ENCODE results near the gene GSG1L. TPM values are rescaled to one million over a fixed set of nuclear protein-coding genes. Genes with fewer than 3 reads are reported as not detected.

The GSG1L gene
- total RNA-seq, 2 experiments from 2014 or later = not detected

DNA sequence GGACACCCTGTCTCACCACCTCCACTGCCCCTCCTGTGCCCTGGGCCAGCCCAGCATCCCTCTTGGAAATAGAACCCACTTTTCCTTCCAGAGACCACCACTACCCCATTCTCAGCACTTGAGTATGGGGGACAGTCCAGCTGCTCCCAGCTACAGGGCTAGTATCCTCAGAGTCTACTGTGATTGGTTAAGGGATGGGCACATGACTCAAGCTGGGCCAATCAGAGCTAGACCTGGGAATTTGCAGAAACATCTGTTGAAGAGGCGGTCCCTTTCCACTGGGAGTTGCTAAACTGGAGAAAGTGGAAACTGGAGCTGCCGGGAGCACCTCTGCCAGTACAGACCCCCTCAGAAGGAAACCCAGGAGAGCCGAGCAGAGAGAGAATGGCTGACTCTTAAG lies 156.6 kb downstream of the GSG1L start:
- Mint-ChIP-seq H3K4me1 (no peaks in the 10 kb centered on the region), H3K9me3 (ENCODE audit: low read depth) (no peaks in the 10 kb centered on the region), H3K4me3 (no peak overlapping the region), H3K27me3 (peaks cover 3% of the 10 kb centered on the region), H3K27ac (no peak overlapping the region), H3K36me3 (ENCODE audit: low read depth) (no peaks in the 10 kb centered on the region)
- ChIA-PET POLR2A (no interaction called here), CTCF (no interaction called here)
- intact Hi-C loops (cut with DNase I, micrococcal nuclease) = no loop called here
- ATAC-seq (no peak), DNase-seq (no peak)

DNA sequence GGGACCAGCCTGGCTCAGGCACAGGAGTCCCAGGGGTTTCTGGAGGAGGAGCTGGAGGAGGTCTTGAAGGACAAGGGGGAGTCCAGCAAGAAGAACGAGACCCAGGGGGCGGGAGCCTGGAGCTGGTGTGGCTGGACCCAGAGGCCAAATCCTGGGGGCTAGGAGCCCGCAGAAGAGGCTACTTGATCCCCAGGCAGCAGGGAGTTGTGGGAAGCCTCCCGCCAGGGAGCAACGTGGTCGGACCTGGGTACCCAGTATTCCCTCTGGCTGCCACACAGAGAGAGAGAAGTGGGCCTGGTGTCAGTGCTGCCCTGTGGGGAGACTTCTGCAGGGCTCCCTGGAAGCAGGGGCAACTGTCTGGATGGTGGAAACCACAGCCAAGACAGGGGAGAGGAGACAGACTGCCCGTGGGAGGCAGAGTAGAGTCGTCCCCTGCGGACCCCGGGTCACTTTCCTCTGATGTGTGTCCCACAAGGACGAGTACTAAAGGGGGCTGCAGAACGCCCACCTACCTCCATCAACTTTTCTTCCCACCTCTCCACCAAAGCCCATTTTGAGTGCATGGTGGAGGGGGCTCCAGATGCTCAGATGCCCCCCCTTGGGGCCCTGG lies 160.4 kb downstream of the GSG1L start:
- ChIA-PET POLR2A (no interaction called here), CTCF (interaction anchor here (0.6 kb wide), 1 partner anchor 230 kb away, joined by 4 read pairs; no protein-coding TSS in a partner anchor)
- no peaks in the 10 kb centered on the region for H3K9me3 Mint-ChIP-seq (ENCODE audit: low read depth)
- intact Hi-C loops (cut with DNase I, micrococcal nuclease) = no loop called here
- peaks cover 5% of the 10 kb centered on the region for H3K27me3 Mint-ChIP-seq
- no peaks in the 10 kb centered on the region for H3K4me1 Mint-ChIP-seq
- ATAC-seq (no peak), DNase-seq (no peak)
- no peaks in the 10 kb centered on the region for H3K36me3 Mint-ChIP-seq (ENCODE audit: low read depth)
- no peak overlapping the region for H3K27ac Mint-ChIP-seq
- H3K4me3 Mint-ChIP-seq = no peak overlapping the region

DNA sequence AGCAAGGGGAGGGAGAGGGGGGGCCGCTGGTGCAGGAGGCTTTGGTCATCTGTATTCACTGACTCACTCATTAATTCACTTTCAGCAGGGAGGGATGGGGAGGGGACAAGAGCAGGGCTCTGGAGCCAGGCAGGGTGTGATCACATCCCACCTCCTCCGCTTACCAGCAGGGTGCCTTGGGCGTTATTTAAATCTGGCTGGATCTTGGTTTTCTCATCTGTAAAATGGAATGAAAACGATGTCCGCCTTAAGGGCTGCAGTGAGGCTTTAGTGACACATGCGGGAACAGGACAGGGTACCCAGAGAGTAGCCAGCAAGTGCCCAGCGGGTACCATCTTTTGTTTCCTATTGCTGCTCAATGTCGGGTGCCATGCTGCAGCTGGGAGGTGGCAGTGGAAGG lies 161.0 kb downstream of the GSG1L start:
- Mint-ChIP-seq H3K27ac (no peak overlapping the region), H3K4me1 (no peaks in the 10 kb centered on the region), H3K36me3 (ENCODE audit: low read depth) (no peaks in the 10 kb centered on the region), H3K27me3 (peaks cover 5% of the 10 kb centered on the region), H3K4me3 (no peak overlapping the region), H3K9me3 (ENCODE audit: low read depth) (no peaks in the 10 kb centered on the region)
- intact Hi-C loops (cut with DNase I, micrococcal nuclease) = no loop called here
- DNase-seq = no peak
- no peak for ATAC-seq
- ChIA-PET POLR2A (no interaction called here), CTCF (interaction anchor here (0.6 kb wide), 1 partner anchor 230 kb away, joined by 4 read pairs; no protein-coding TSS in a partner anchor)

DNA sequence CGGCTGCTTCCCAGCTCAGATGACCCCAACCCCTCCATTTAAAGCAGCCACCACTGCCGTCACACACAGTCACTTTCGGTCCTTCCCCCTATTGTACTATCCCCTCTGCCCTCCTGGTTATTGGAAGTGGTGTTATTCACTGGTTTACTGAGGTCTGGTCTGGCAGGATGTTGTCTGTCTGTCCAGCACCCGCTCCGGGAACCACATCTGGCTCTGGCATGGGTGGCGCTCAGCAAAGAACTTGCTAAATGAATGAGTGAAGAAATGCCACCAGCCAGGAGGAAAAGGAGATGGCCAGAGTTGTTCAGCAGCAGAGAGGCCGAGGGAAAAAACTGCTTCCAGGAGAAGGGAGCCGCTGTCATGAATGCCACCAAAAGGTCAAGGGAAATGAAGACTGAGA lies 161.6 kb downstream of the GSG1L start:
- Mint-ChIP-seq H3K27ac (no peak overlapping the region), H3K9me3 (ENCODE audit: low read depth) (no peaks in the 10 kb centered on the region), H3K27me3 (peaks cover 5% of the 10 kb centered on the region), H3K4me3 (no peak overlapping the region), H3K4me1 (no peaks in the 10 kb centered on the region), H3K36me3 (ENCODE audit: low read depth) (no peaks in the 10 kb centered on the region)
- ChIA-PET CTCF (no interaction called here), POLR2A (no interaction called here)
- no peak for ATAC-seq
- intact Hi-C loops (cut with DNase I, micrococcal nuclease) = no loop called here
- no peak for DNase-seq

DNA sequence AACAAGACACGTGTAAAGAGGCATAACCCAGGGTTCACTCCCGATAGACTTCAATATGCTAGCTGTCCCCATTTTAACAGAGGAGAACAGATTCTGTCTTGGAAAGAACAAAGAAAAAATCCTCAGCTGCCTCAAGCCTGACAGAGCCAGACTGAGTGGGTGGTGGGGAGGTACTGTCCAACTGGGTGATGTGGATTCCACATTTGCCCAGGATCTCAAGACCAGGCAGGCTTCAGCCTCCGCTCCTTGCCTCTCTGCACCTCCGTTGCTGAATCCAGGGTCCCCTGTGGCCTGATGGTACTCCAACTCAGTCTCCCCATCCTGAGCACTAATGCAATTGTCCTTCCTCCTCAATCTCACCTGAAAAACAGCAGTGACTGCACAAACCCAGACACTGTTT lies 163.8 kb downstream of the GSG1L start:
- H3K27ac Mint-ChIP-seq = no peak overlapping the region
- intact Hi-C loops (cut with DNase I, micrococcal nuclease) = no loop called here
- DNase-seq = no peak
- ChIA-PET CTCF (no interaction called here), POLR2A (no interaction called here)
- H3K4me3 Mint-ChIP-seq = no peak overlapping the region
- no peak for ATAC-seq
- no peaks in the 10 kb centered on the region for H3K4me1 Mint-ChIP-seq
- no peaks in the 10 kb centered on the region for H3K36me3 Mint-ChIP-seq (ENCODE audit: low read depth)
- H3K9me3 Mint-ChIP-seq (ENCODE audit: low read depth) = no peaks in the 10 kb centered on the region
- peaks cover 5% of the 10 kb centered on the region for H3K27me3 Mint-ChIP-seq

DNA sequence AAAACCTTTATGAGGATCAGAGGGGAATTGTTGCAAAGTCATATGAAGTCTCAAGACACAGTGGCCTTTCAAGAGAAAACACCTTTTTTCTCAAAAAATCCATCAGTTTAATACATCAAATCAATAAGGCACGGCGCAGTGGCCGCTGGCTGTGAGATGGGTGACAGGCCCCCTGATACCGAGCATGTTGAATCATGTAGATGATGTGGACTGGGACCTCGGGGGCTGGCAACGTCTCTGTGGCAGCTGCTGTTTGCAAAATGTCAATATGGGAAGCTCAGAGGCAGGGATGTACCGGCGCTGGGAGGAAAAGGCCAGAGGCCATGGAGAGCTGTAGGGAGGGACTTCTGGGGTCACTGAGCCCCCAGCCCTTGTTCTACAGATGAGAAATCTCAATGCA lies 169.1 kb downstream of the GSG1L start:
- ATAC-seq (no peak), DNase-seq (no peak)
- Mint-ChIP-seq H3K27me3 (peaks cover 25% of the 10 kb centered on the region), H3K36me3 (ENCODE audit: low read depth) (no peaks in the 10 kb centered on the region), H3K4me1 (no peaks in the 10 kb centered on the region), H3K9me3 (ENCODE audit: low read depth) (no peaks in the 10 kb centered on the region), H3K27ac (no peak overlapping the region), H3K4me3 (no peak overlapping the region)
- ChIA-PET POLR2A (no interaction called here), CTCF (interaction anchor here (1.5 kb wide), 1 partner anchor 177 kb away, joined by 5 read pairs; no protein-coding TSS in a partner anchor)
- intact Hi-C loops (cut with DNase I, micrococcal nuclease) = no loop called here

DNA sequence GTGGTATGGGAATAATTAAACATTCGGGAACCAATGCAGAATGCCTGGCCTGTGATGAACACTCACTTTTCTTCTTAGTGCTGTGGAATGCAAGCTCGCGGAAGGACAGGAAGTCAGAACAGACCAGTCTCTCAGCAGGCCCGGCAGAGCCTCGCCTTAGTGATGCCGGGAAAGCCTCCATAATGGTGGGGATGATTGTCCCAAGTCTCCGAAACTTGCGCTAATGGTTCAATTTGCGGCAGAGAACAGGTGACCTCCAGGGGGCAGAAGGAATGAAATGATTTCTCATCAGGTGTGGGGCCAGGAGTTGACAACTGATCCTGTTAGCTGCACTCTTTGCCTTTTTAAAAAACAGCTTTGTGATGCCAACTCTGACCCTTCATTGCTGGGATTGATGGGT lies 170.6 kb downstream of the GSG1L start:
- no peaks in the 10 kb centered on the region for H3K9me3 Mint-ChIP-seq (ENCODE audit: low read depth)
- DNase-seq (no peak), ATAC-seq (no peak)
- H3K27ac Mint-ChIP-seq = no peak overlapping the region
- no peaks in the 10 kb centered on the region for H3K4me1 Mint-ChIP-seq
- peaks cover 25% of the 10 kb centered on the region for H3K27me3 Mint-ChIP-seq
- ChIA-PET CTCF (interaction anchor here (1.5 kb wide), 1 partner anchor 178 kb away, joined by 5 read pairs; no protein-coding TSS in a partner anchor), POLR2A (no interaction called here)
- no peaks in the 10 kb centered on the region for H3K36me3 Mint-ChIP-seq (ENCODE audit: low read depth)
- H3K4me3 Mint-ChIP-seq = no peak overlapping the region
- intact Hi-C loops (cut with DNase I, micrococcal nuclease) = no loop called here

DNA sequence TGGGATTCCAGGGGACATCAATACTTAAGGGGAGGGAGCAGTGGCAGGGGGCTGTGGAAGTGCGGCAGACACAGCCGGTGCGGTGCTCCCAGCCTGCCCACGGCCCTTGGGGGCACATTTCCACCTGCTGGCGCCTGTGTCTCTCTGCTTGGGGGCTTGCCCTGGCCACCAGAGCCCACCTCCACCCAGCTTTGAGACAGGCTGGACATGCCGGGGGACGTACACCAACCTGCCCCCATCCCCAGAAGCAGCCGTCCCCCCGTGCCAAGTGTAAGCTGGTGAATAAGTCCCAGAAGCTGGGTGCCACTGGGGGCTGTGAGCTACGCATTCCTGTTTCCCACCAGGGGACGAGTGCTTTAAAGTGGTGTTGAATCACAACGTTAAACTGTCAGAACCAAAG lies 172.6 kb downstream of the GSG1L start:
- no peaks in the 10 kb centered on the region for H3K36me3 Mint-ChIP-seq (ENCODE audit: low read depth)
- ATAC-seq = no peak
- no peaks in the 10 kb centered on the region for H3K9me3 Mint-ChIP-seq (ENCODE audit: low read depth)
- H3K4me3 Mint-ChIP-seq = no peak overlapping the region
- no peaks in the 10 kb centered on the region for H3K4me1 Mint-ChIP-seq
- ChIA-PET CTCF (interaction anchor here (0.7 kb wide), 1 partner anchor 38 kb away, joined by 3 read pairs; no protein-coding TSS in a partner anchor), POLR2A (no interaction called here)
- no peak overlapping the region for H3K27ac Mint-ChIP-seq
- peaks cover 30% of the 10 kb centered on the region for H3K27me3 Mint-ChIP-seq
- intact Hi-C loops (cut with DNase I, micrococcal nuclease) = no loop called here
- DNase-seq = no peak

DNA sequence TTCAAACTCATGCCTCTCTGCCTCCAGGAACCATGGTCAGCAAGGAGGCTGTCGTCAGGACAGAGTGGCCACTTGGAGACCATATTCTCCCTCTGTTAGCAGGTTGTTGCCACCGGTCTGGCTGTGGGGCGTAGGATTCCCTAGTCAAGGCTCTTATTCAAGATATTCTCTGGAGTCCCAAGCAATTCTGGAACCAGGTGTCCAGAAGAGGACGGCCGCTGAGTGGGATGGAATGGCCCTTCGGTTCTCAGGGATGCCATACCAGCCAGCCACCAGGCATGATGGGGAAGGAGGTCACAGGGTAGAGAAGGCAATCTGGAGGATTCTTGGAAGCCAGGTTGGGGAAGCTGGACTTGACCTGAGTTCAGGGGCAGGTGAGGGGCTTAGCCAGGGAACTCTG lies 173.5 kb downstream of the GSG1L start:
- H3K9me3 Mint-ChIP-seq (ENCODE audit: low read depth) = no peaks in the 10 kb centered on the region
- peaks cover 36% of the 10 kb centered on the region for H3K27me3 Mint-ChIP-seq
- ATAC-seq (no peak), DNase-seq (no peak)
- no peaks in the 10 kb centered on the region for H3K36me3 Mint-ChIP-seq (ENCODE audit: low read depth)
- H3K4me3 Mint-ChIP-seq = no peak overlapping the region
- ChIA-PET CTCF (interaction anchor here (0.7 kb wide), 1 partner anchor 112 kb away, joined by 3 read pairs; no protein-coding TSS in a partner anchor), POLR2A (no interaction called here)
- no peaks in the 10 kb centered on the region for H3K4me1 Mint-ChIP-seq
- intact Hi-C loops (cut with DNase I, micrococcal nuclease) = no loop called here
- H3K27ac Mint-ChIP-seq = no peak overlapping the region

DNA sequence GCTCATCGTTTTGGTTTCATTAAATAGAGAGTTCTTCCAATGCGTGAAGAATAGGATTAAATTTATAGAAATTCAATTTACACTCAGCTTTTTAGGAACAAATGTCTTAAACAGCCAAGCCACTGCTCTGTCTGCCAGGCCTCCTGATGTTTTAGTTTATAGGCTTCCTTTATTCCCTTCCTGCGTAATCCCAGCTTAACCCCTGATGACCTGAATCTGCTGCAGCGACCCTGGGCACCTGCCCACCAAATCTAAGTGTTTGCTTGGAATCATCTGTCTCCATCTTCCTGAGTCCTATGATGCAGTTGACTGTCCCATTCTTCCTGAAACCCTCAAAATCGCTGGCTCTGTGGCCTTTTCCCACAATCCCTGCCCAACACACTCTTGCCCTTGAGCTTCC lies 179.9 kb downstream of the GSG1L start:
- ChIA-PET CTCF (no interaction called here), POLR2A (no interaction called here)
- ATAC-seq (no peak), DNase-seq (no peak)
- Mint-ChIP-seq H3K4me1 (no peaks in the 10 kb centered on the region), H3K4me3 (no peak overlapping the region), H3K27me3 (peaks cover 28% of the 10 kb centered on the region), H3K27ac (no peak overlapping the region), H3K9me3 (ENCODE audit: low read depth) (peaks cover 8% of the 10 kb centered on the region), H3K36me3 (ENCODE audit: low read depth) (no peaks in the 10 kb centered on the region)
- intact Hi-C loops (cut with DNase I, micrococcal nuclease) = no loop called here

DNA sequence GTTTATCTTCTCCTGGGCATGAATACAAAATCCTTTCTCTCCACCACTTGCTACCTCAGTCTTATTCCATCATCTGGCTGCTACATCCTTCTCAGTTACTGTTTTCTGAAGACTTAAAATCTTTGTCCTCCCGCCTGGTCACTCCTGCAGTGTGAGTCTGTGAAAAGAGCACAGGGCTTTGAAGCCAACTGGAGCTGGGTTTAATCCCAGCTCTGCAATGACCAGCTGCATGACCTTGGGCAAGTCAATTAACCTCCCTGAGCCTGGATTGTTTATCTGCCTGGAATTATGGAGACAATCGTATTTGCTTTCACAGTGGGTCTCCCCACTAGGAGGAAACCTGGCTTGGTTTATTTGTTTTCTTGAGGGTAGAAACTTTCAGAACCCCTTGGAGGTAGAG lies 183.2 kb downstream of the GSG1L start:
- ChIA-PET POLR2A (interaction anchor here (0.7 kb wide), 1 partner anchor 53 kb away, joined by 3 read pairs; no protein-coding TSS in a partner anchor), CTCF (no interaction called here)
- no peak overlapping the region for H3K4me3 Mint-ChIP-seq
- H3K9me3 Mint-ChIP-seq (ENCODE audit: low read depth) = peaks cover 23% of the 10 kb centered on the region
- no peak overlapping the region for H3K27ac Mint-ChIP-seq
- no peak for DNase-seq
- no peak for ATAC-seq
- peaks cover 17% of the 10 kb centered on the region for H3K27me3 Mint-ChIP-seq
- no peaks in the 10 kb centered on the region for H3K36me3 Mint-ChIP-seq (ENCODE audit: low read depth)
- intact Hi-C loops (cut with DNase I, micrococcal nuclease) = no loop called here
- H3K4me1 Mint-ChIP-seq = no peaks in the 10 kb centered on the region

DNA sequence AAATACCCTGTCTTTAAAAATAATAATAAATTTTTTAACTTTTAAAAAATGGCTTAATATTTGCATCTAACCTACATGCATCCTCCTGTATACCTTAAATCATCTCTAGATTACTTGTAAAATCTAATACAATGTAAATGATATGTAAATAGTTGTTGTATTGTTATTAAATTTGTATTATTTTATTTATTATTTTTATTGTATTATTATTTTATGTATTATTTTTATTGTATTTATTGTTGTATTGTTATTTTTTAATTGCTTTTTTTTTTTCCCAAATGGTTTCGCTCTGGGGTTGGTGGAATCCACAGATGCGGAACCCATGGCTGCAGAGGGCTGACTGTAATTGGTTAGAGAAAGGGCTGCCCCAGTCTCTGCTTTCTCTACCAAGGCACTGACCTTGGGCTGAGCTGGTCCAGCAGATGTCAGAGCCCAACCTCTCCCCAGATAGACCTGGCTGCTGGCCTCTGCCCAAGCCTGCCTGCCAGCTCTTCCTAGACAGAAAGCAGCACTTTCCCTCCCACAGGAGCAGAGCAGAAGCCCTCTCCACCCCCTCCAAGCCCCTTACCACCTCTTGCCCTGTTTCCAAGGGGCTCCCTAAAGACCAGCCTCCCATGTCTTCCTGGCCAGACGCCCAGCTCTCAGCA lies 183.8 kb downstream of the GSG1L start:
- peaks cover 17% of the 10 kb centered on the region for H3K27me3 Mint-ChIP-seq
- ATAC-seq (no peak), DNase-seq (no peak)
- H3K4me3 Mint-ChIP-seq = no peak overlapping the region
- ChIA-PET POLR2A (no interaction called here), CTCF (no interaction called here)
- no peak overlapping the region for H3K27ac Mint-ChIP-seq
- no peaks in the 10 kb centered on the region for H3K4me1 Mint-ChIP-seq
- intact Hi-C loops (cut with DNase I, micrococcal nuclease) = no loop called here
- H3K9me3 Mint-ChIP-seq (ENCODE audit: low read depth) = peaks cover 27% of the 10 kb centered on the region
- H3K36me3 Mint-ChIP-seq (ENCODE audit: low read depth) = no peaks in the 10 kb centered on the region

Data from activated CD4-positive, alpha-beta T cell treated with anti-CD3 and anti-CD28 coated beads for 36 hours (primary cell).